Activated T-helper 2 cell treated with anti-CD3 and anti-CD28 coated beads, Interferon-gamma antibody, Interleukin-2, Interleukin-4, amounts not matched to agents 10 μg/mL and 5 μg/mL and 100 μg/mL, durations not matched to agents 14 hours and 24 hours and 36 hours (primary cell): Measurements from ENCODE around the gene CXCR5. TPM values are rescaled to one million over a fixed set of nuclear protein-coding genes. Genes with fewer than 3 reads are reported as not detected.
A peak's percentile ranks its signal among the peaks of the same experiment; 100 is the strongest.

ENCODE experiments used
- DNase-seq: peaks from one replicate; pipeline ENCODE4 v3.0.0; 2021; ENCODE audit warnings: low spot score
- H3K27ac Mint-ChIP-seq: one replicate; pipeline ENCODE4 v1.8.0; 2021; ENCODE audit warnings: mixed read lengths
- H3K27me3 Mint-ChIP-seq: one replicate; pipeline ENCODE4 v1.8.0; 2021; ENCODE audit warnings: low read depth, mixed read lengths
- H3K36me3 Mint-ChIP-seq: one replicate; pipeline ENCODE4 v1.8.0; 2021; ENCODE audit warnings: low read depth, mixed read lengths
- H3K4me1 Mint-ChIP-seq: one replicate; pipeline ENCODE4 v1.8.0; 2021; ENCODE audit warnings: low read depth, mixed read lengths
- H3K4me3 Mint-ChIP-seq: one replicate; pipeline ENCODE4 v1.8.0; 2021; ENCODE audit warnings: low read depth, mild to moderate bottlenecking, moderate library complexity, mixed read lengths
- H3K9me3 Mint-ChIP-seq: one replicate; pipeline ENCODE4 v1.8.0; 2021; ENCODE audit warnings: mixed read lengths
- intact Hi-C: fragments of 100-400 bp; cut with micrococcal nuclease; formaldehyde crosslinking; loops from one replicate; pipeline ENCODE4 v1.15.1; 2023
- total RNA-seq: library from RNA; stranded (reverse); gene quantifications from 2 replicates; pipeline ENCODE4 v1.2.3, GENCODE V29; 2022

Gene CXCR5
- total RNA-seq, 1 donor from 2014 or later = 8.1 TPM

GRCh38 chr11:118903204-118904015 lies 19.7 kb downstream of the CXCR5 start:
- Mint-ChIP-seq H3K4me1 (peaks cover 10% of the 10 kb centered on the region), H3K27ac (no peak overlapping the region), H3K4me3 (no peak overlapping the region), H3K36me3 (peaks cover 38% of the 10 kb centered on the region), H3K9me3 (no peaks in the 10 kb centered on the region), H3K27me3 (no peaks in the 10 kb centered on the region)
- no peak for DNase-seq
- intact Hi-C loops = no loop called here

GRCh38 chr11:118907051-118908042 lies 23.7 kb downstream of the CXCR5 start:
- Mint-ChIP-seq H3K27ac (no peak overlapping the region), H3K4me3 (no peak overlapping the region), H3K36me3 (peaks cover 20% of the 10 kb centered on the region), H3K27me3 (no peaks in the 10 kb centered on the region), H3K9me3 (no peaks in the 10 kb centered on the region), H3K4me1 (peaks cover 26% of the 10 kb centered on the region)
- DNase-seq = peak; percentile 80
- intact Hi-C loops = loop anchor here (1.0 to 5.0 kb wide), 3 partner anchors 23 to 49 kb away; partner anchors contain the start of gene UPK2

GRCh38 chr11:118908264-118908663 lies 24.6 kb downstream of the CXCR5 start:
- Mint-ChIP-seq H3K4me1 (peaks cover 35% of the 10 kb centered on the region), H3K4me3 (no peak overlapping the region), H3K36me3 (peaks cover 20% of the 10 kb centered on the region), H3K27ac (no peak overlapping the region), H3K27me3 (no peaks in the 10 kb centered on the region), H3K9me3 (no peaks in the 10 kb centered on the region)
- no peak for DNase-seq
- intact Hi-C loops = loop anchor here (5.0 kb wide), 1 partner anchor 34 kb away; no protein-coding TSS in a partner anchor

GRCh38 chr11:118908901-118909618 lies 25.4 kb downstream of the CXCR5 start:
- peaks cover 39% of the 10 kb centered on the region for H3K4me1 Mint-ChIP-seq
- no peak overlapping the region for H3K27ac Mint-ChIP-seq
- intact Hi-C loops = loop anchor here (5.0 kb wide), 1 partner anchor 33 kb away; no protein-coding TSS in a partner anchor
- peaks cover 16% of the 10 kb centered on the region for H3K36me3 Mint-ChIP-seq
- H3K4me3 Mint-ChIP-seq = no peak overlapping the region
- no peaks in the 10 kb centered on the region for H3K27me3 Mint-ChIP-seq
- no peak for DNase-seq
- no peaks in the 10 kb centered on the region for H3K9me3 Mint-ChIP-seq

- Mint-ChIP-seq H3K36me3 (peaks cover 19% of the 10 kb centered on the region), H3K4me3 (no peak overlapping the region), H3K4me1 (peaks cover 45% of the 10 kb centered on the region), H3K27ac (no peak overlapping the region), H3K27me3 (no peaks in the 10 kb centered on the region), H3K9me3 (no peaks in the 10 kb centered on the region)
- intact Hi-C loops = loop anchor here (5.0 kb wide), 1 partner anchor 33 kb away; no protein-coding TSS in a partner anchor
- no peak for DNase-seq
Measured at GRCh38 chr11:118909619-118910308, 26.1 kb downstream of the CXCR5 start.

GRCh38 chr11:118910309-118911112 lies 26.8 kb downstream of the CXCR5 start:
- Mint-ChIP-seq H3K4me1 (peaks cover 53% of the 10 kb centered on the region), H3K4me3 (peak overlapping the region; percentile 68), H3K9me3 (no peaks in the 10 kb centered on the region), H3K36me3 (peaks cover 19% of the 10 kb centered on the region), H3K27me3 (no peaks in the 10 kb centered on the region), H3K27ac (peak overlapping the region; percentile 42)
- DNase-seq = no peak
- intact Hi-C loops = no loop called here

GRCh38 chr11:118911113-118911879 lies 27.6 kb downstream of the CXCR5 start:
- no peaks in the 10 kb centered on the region for H3K9me3 Mint-ChIP-seq
- no peak for DNase-seq

GRCh38 chr11:118911880-118912741 lies 28.4 kb downstream of the CXCR5 start:
- peaks cover 62% of the 10 kb centered on the region for H3K4me1 Mint-ChIP-seq
- no peaks in the 10 kb centered on the region for H3K9me3 Mint-ChIP-seq
- peak overlapping the region; percentile 88 for H3K27ac Mint-ChIP-seq
- H3K27me3 Mint-ChIP-seq = no peaks in the 10 kb centered on the region
- H3K36me3 Mint-ChIP-seq = peaks cover 12% of the 10 kb centered on the region
- peak; percentile 39 for DNase-seq
- H3K4me3 Mint-ChIP-seq = peak overlapping the region; percentile 24
- intact Hi-C loops = no loop called here

More at GRCh38 chr11:118911113-118911879, 27.6 kb downstream of the CXCR5 start:
- Mint-ChIP-seq H3K27me3 (no peaks in the 10 kb centered on the region), H3K4me1 (peaks cover 60% of the 10 kb centered on the region), H3K27ac (peak overlapping the region; percentile 85), H3K4me3 (peak overlapping the region; percentile 68), H3K36me3 (peaks cover 17% of the 10 kb centered on the region)
- intact Hi-C loops = no loop called here

GRCh38 chr11:118912742-118913410 lies 29.2 kb downstream of the CXCR5 start:
- Mint-ChIP-seq H3K36me3 (peaks cover 12% of the 10 kb centered on the region), H3K4me3 (peak overlapping the region; percentile 26), H3K27ac (peak overlapping the region; percentile 88), H3K27me3 (no peaks in the 10 kb centered on the region), H3K9me3 (no peaks in the 10 kb centered on the region), H3K4me1 (peaks cover 65% of the 10 kb centered on the region)
- intact Hi-C loops = loop anchor here (1.0 kb wide), 1 partner anchor 15 kb away; no protein-coding TSS in a partner anchor
- no peak for DNase-seq
